NCI-H146 treated with DMSO at 0.1 percent for 48 hours (cell line): ENCODE data around the gene MLLT3.
A peak's percentile ranks its signal among the peaks of the same experiment; 100 is the strongest.

Source experiments
- DNase-seq: peaks from one replicate; lab custom pipeline; 2025; ENCODE audit not compliant: unreplicated experiment; lab: John Stamatoyannopoulos, UW

The MLLT3 gene

GRCh38 chr9:20630241-20630943 is 8.1 kb upstream of the MLLT3 start:
- DNase-seq: no peak

DNA sequence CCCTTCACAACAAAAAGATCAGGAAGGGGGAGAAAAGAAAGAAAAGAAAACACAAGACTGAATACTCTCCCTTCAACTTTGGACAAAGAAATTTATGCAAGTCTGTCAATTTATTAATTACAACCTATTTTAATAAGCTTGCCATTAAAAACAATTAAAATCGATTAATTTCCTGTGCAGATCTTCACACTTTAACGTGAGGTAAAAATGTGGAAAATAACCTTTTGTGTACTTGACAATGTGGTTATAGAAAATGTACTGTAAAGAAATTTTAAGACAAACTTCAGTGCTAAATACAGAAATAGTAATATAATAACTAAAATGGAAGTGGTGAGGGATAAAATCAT is 2.7 kb upstream of the MLLT3 start:
- DNase-seq: no peak

GRCh38 chr9:20624201-20625002 is 2.1 kb upstream of the MLLT3 start:
- peak; percentile 73 for DNase-seq

- DNase-seq: peak; percentile 42
Observed at GRCh38 chr9:20623748-20624124, 1.4 kb upstream of the MLLT3 start.

DNA sequence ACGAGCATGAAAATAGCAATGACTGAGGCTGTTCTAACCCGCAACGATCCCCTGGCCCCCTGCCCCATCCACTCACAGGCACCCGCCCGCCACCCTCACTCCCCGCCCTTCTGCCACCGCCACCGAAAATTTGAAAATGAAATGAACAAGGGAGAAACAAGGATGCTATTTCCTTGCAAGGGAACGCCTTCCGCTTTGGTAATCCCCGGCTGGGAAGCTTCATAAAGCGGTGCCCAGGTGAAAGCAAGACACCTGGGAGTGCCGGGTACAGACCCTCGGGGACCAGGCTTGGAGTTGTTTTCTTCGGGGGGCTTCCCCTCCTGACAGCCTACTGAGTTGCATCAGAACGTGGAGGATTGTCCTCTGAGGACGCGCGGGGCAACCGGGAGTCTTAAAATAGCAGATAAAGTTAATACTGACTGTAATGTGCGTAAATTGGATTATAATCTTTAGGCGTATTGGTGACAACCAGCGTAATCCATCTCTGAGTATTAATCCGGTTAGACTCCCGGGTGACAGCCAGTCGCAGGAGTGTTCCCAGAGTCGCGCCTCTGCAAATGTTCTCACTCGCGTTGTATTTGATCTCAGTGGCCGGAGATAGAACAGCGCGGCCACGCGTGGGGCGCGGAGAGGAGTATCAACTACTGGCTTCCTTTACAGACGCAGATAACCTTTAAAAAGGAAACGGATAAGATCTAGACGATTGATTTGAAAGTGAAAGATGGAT is 885 bp upstream of the MLLT3 start:
- peak; percentile 48 for DNase-seq

DNA sequence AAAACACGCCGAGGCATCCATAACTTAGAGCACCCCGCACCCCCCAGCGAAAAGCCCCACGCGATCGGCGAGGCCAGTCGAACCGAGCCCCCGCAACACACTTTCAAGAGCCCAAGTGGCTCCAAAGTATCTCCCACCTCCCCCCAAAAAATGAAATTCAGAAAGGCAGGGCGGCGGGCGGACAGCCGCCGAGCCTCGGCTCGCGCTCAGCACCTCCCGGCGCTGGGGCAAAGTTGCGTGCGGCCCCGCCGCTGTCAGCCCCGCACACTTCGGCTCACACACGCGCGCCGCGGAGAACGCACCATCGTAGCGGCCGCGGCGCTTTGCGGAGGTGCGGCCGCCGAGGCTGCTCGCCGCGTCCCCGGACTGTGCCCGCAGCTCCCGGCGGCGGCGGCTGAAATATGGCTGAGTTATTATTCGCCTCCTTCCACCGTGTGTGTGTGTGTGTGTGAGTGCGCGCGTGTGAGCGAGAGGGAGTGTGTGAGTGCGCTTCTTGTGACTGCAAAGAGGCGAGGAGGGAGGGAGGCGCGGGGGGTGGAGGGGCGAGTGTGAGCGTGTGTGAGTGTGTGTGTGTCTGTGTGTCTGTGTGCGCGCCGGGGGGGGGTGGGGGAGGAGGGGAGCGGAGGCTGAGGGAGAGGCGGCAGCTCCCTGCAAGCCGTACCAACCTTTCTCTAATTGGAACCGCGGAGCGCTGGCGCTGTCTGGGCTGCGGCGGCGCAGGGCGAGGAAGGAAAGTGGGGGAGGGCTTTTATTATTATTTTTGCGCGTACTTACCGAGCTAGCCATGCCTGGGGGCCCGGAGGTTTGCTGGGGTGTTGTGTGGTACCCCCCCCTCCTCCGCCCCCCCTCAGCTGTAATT is 599 bp downstream of the MLLT3 start:
- DNase-seq: peak; percentile 74

GRCh38 chr9:20620650-20621470 is 1.4 kb downstream of the MLLT3 start:
- DNase-seq: peak; percentile 18

DNA sequence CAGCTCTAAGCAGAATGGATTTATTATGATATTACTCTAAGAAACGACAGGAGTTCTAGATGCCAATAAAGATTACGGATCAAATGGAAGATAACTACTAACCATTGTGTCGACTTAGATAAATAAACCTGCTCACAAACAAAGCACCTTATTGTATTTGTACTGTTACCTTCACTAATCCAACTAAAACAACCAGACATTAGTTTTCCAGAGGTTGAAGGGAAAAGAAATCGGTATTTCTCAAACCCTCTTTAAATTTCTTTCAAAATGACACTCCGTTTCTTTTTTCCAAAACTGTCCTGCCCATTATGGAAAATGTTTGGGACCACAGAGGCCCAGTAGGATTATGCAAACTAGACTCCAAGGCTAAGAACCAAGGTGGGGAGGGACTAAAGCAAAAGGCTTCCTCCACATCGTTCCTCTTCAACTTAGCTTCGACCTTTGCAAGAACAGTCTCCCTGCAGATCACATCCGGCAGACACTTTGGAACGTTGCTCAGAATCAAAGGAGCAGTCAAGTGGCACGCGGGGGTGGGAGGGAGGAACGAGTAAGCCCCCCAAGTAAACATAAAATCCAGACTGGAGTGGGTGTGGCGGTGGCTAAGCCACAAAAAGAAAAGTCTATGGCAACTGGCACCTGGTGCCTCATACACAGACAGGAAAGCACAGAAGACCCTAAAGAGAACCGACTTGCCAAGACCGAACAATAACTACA is 2.7 kb downstream of the MLLT3 start:
- no peak for DNase-seq

DNA sequence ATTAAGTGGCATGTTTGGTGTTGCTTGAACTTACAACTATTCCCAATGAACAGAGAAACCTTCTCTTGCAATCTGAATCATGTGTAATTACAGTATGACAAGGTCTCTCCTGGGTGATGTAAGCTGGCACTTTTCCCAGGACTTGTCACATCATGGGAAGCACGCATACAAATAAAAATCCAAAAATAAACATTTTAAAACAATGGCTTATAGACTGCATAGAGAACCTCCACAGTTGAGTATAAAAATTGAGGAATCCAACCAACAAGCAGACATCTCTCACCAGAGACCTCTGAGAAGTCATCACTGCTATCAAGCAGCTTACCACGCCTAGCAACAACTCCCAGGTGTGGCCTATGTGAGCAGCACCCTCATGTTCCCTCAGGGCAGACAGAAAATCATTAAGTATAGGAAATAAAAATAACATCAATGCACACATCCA is 3.9 kb downstream of the MLLT3 start:
- DNase-seq: peak; percentile 64

GRCh38 chr9:20616808-20617207 is 5.5 kb downstream of the MLLT3 start:
- DNase-seq: no peak

DNA sequence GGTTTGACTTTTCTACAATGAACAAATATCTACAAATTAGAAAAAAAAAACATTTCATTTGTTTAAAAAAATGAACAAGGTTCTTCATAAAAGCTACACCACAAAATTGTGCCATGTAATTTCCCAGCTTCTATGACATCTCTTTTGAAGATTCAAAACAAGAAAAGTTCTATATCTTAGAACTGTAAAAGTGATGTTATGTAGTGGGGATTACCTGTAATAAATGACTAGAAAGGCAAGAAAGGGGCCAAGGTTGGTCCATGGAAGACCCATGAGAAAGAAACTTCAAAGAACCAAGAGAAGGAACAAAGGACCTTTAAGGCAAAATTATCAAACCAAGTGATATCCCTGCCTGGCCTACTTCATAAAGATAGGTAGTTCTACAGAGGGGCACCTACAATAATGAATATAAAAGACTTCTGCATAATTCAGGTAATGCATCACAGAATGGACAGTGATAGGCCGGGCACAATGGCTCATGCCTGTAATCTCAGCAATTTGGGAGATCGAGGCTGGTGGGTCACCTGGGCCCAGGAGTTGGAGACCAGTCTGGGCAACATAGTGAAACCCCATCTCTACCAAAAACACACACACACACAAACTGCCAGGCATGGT is 7.6 kb downstream of the MLLT3 start:
- DNase-seq: no peak

DNA sequence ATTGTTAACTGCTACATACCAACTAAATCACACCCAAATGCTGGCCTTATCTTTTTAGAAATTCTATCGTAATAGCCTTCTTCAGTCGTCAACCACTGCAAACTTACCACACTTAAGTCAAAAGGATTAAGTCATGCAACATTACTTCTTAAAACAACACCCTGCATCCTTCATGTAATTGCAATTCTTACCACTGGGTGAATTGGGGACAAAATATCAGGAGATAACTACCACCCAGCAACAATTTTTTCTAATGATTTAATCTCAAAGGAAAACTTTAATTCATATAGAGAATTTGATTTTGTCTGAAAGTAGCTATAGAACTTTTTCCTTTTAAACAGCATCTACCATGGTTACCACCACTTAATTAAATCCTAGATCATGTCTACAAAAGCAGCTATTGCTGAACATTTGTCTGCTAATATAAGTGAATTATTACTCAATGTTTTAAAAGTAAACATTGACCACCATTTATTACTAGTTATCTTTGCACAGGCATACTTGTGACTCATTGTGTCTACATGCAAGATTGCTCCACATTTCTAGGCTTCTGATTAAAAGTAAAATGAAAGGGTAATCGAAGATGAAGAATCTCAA is 10.5 kb downstream of the MLLT3 start:
- DNase-seq: peak; percentile 25

DNA sequence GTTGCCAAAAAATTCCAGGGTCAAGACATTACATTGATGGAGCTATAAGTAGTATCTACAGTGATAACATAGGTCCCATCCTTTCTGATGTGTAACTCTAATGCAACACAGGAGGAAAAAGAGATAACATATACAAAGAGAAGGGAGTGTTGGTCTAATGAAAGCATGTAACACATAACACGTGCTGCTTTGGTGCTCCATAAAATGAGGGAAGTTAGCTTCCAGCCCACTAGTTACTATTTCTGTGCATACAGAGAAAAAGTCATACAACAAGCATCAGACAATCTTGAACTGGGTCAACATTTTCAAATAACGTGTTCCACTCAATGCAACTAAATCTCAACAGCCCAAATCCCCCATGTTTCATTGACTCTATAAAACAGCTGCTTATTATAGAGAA is 11.7 kb downstream of the MLLT3 start:
- no peak for DNase-seq

- no peak for DNase-seq
Observed at GRCh38 chr9:20608582-20608981, 13.7 kb downstream of the MLLT3 start.

GRCh38 chr9:20606652-20607051 is 15.6 kb downstream of the MLLT3 start:
- no peak for DNase-seq

GRCh38 chr9:20604562-20604961 is 17.7 kb downstream of the MLLT3 start:
- no peak for DNase-seq

- DNase-seq: peak; percentile 40
Observed at GRCh38 chr9:20603524-20604268, 18.6 kb downstream of the MLLT3 start.

GRCh38 chr9:20601292-20601691 is 21.0 kb downstream of the MLLT3 start:
- DNase-seq: no peak
